H9 (cell line): ENCODE measurements around the gene CDK11A. TPM values are rescaled to one million over a fixed set of nuclear protein-coding genes. Genes with fewer than 3 reads are reported as not detected.
"Not testable (repeated sequence)": the region's sequence is repeated elsewhere in the genome, so short reads cannot be mapped to it uniquely, and the experiment has no call there.

Source experiments
- DNase-seq: peaks from one replicate; pipeline ENCODE4 v3.0.0-alpha.2; 2017
- H2AFZ ChIP-seq: one replicate; pipeline ENCODE4 v1.6.1; 2013; ENCODE audit warnings: mild to moderate bottlenecking, low read length, control low read depth, moderate library complexity
- H2AK5ac ChIP-seq: 2 replicates; pipeline ENCODE4 v1.6.1; 2013; ENCODE audit warnings: low read length, control low read depth, mixed read lengths; ENCODE audit not compliant: insufficient read length
- H2BK120ac ChIP-seq: one replicate; pipeline ENCODE4 v1.6.1; 2013; ENCODE audit warnings: low read depth, mild to moderate bottlenecking, low read length, control low read depth, inconsistent platforms; ENCODE audit not compliant: poor library complexity, severe bottlenecking
- H2BK12ac ChIP-seq: 2 replicates; pipeline ENCODE4 v1.6.1; 2013; ENCODE audit warnings: low read length, control low read depth, mixed read lengths, low read depth; ENCODE audit not compliant: insufficient read length
- H2BK15ac ChIP-seq: 2 replicates; pipeline ENCODE4 v1.6.1; 2013; ENCODE audit warnings: low read depth, low read length, control low read depth
- H2BK20ac ChIP-seq: one replicate; pipeline ENCODE4 v1.6.1; 2013; ENCODE audit warnings: low read depth, mild to moderate bottlenecking, low read length, control low read depth, inconsistent platforms; ENCODE audit not compliant: poor library complexity, severe bottlenecking
- H2BK5ac ChIP-seq: 2 replicates; pipeline ENCODE4 v1.6.1; 2013; ENCODE audit warnings: low read length, control low read depth, mixed read lengths; ENCODE audit not compliant: insufficient read length
- H3K14ac ChIP-seq: 2 replicates; pipeline ENCODE4 v1.6.1; 2013; ENCODE audit warnings: low read length, control low read depth; ENCODE audit not compliant: insufficient read depth
- H3K18ac ChIP-seq: 2 replicates; pipeline ENCODE4 v1.6.1; 2013; ENCODE audit warnings: low read depth, mild to moderate bottlenecking, mixed read lengths, low read length, control low read depth; ENCODE audit not compliant: insufficient read length
- H3K23ac ChIP-seq: 2 replicates; pipeline ENCODE4 v1.6.1; 2013; ENCODE audit warnings: low read length, control low read depth, mixed read lengths, low read depth; ENCODE audit not compliant: insufficient read length
- H3K23me2 ChIP-seq: 2 replicates; pipeline ENCODE4 v1.6.1; 2013; ENCODE audit warnings: low read depth, mild to moderate bottlenecking, mixed read lengths, low read length, control low read depth; ENCODE audit not compliant: insufficient read length, poor library complexity, severe bottlenecking
- H3K27ac ChIP-seq: 2 replicates; pipeline ENCODE4 v1.5.1; 2013; ENCODE audit warnings: low read length, control low read depth, mixed read lengths, low read depth; ENCODE audit not compliant: insufficient read length
- H3K27me3 ChIP-seq: 2 replicates; pipeline ENCODE4 v1.6.1; 2013; ENCODE audit warnings: low read length, control low read depth, inconsistent platforms; ENCODE audit not compliant: insufficient read depth
- H3K4ac ChIP-seq: 2 replicates; pipeline ENCODE4 v1.6.1; 2013; ENCODE audit warnings: low read depth, mild to moderate bottlenecking, control low read depth, inconsistent platforms, low read length, moderate library complexity
- H3K4me1 ChIP-seq: 2 replicates; pipeline ENCODE4 v1.6.1; 2013; ENCODE audit warnings: low read length, control low read depth, inconsistent platforms; ENCODE audit not compliant: insufficient read depth
- H3K4me2 ChIP-seq: 2 replicates; pipeline ENCODE4 v1.6.1; 2013; ENCODE audit warnings: low read length, control low read depth, mixed read lengths; ENCODE audit not compliant: insufficient read length, insufficient read depth
- H3K56ac ChIP-seq: 2 replicates; pipeline ENCODE4 v1.6.1; 2013; ENCODE audit warnings: low read depth, mild to moderate bottlenecking, mixed read lengths, low read length, control low read depth; ENCODE audit not compliant: insufficient read length
- H3K79me1 ChIP-seq: 2 replicates; pipeline ENCODE4 v1.6.1; 2013; ENCODE audit warnings: low read depth, mild to moderate bottlenecking, moderate library complexity, low read length, control low read depth, inconsistent platforms; ENCODE audit not compliant: insufficient read depth, poor library complexity, severe bottlenecking
- H3K79me2 ChIP-seq: 2 replicates; pipeline ENCODE4 v1.6.1; 2013; ENCODE audit warnings: low read length, control low read depth, inconsistent platforms; ENCODE audit not compliant: insufficient read depth
- H3K9ac ChIP-seq: 2 replicates; pipeline ENCODE4 v1.6.1; 2013; ENCODE audit warnings: low read length, control low read depth, mixed read lengths; ENCODE audit not compliant: insufficient read length; ENCODE audit errors: extremely low read depth
- H3K9me3 ChIP-seq: one replicate; pipeline ENCODE4 v1.6.1; 2013; ENCODE audit warnings: low read depth, low read length, inconsistent platforms; ENCODE audit not compliant: control insufficient read depth
- H3T11ph ChIP-seq: one replicate; pipeline ENCODE4 v1.6.1; 2013; ENCODE audit warnings: mild to moderate bottlenecking, low read length, control low read depth, inconsistent platforms
- H4K20me1 ChIP-seq: one replicate; pipeline ENCODE4 v1.6.1; 2013; ENCODE audit not compliant: control insufficient read depth, insufficient read length, insufficient read depth
- H4K5ac ChIP-seq: 2 replicates; pipeline ENCODE4 v1.6.1; 2013; ENCODE audit warnings: low read depth, mild to moderate bottlenecking, mixed read lengths, low read length, control low read depth; ENCODE audit not compliant: insufficient read length
- H4K8ac ChIP-seq: replicated peaks from 2 replicates; pipeline ENCODE4 v1.6.1; 2013; ENCODE audit warnings: low read length, control low read depth, mixed read lengths, low read depth; ENCODE audit not compliant: insufficient read length
- H4K91ac ChIP-seq: 2 replicates; pipeline ENCODE4 v1.6.1; 2013; ENCODE audit warnings: low read depth, mild to moderate bottlenecking, moderate library complexity, mixed read lengths, low read length, control low read depth; ENCODE audit not compliant: insufficient read length
- H3K27ac Mint-ChIP-seq, 3 experiments: 2 replicates in 2 of 3; 3 replicates in 1 of 3; pipeline ENCODE4 v1.8.0; 2020 to 2021; ENCODE audit warnings: mixed read lengths in 3 of 3, mild to moderate bottlenecking in 1 of 3, moderate library complexity in 1 of 3
- H3K27me3 Mint-ChIP-seq: 2 replicates; pipeline ENCODE4 v1.8.0; 2021; ENCODE audit warnings: low read depth, mild to moderate bottlenecking, moderate library complexity, mixed read lengths
- H3K36me3 Mint-ChIP-seq, 3 experiments: 2 replicates in 2 of 3; 3 replicates in 1 of 3; pipeline ENCODE4 v1.8.0; 2020 to 2021; ENCODE audit warnings: low read depth in 3 of 3, mixed read lengths in 3 of 3; ENCODE audit not compliant: insufficient read depth in 1 of 3
- H3K4me1 Mint-ChIP-seq, 2 experiments: 2 replicates each; pipeline ENCODE4 v1.8.0; 2020; ENCODE audit warnings: mixed read lengths in 2 of 2
- H3K4me3 Mint-ChIP-seq, 2 experiments: 2 replicates in 1 of 2; 3 replicates in 1 of 2; pipeline ENCODE4 v1.8.0; 2020 to 2021; ENCODE audit warnings: mild to moderate bottlenecking in 2 of 2, mixed read lengths in 2 of 2, moderate library complexity in 1 of 2
- H3K9me3 Mint-ChIP-seq, 2 experiments: 2 replicates in 1 of 2; 3 replicates in 1 of 2; pipeline ENCODE4 v1.8.0; 2020; ENCODE audit warnings: mild to moderate bottlenecking in 2 of 2, mixed read lengths in 2 of 2, moderate library complexity in 1 of 2
- CTCF ChIP-seq: fragments of 200-600 bp; sonication (generic); conservative IDR thresholded peaks from 3 replicates; pipeline ENCODE4 v1.8.0; 2021; ENCODE audit warnings: antibody characterized with exemption, mild to moderate bottlenecking
- WGBS: extraction: QIAGEN DNeasy Blood & Tissue Kit; methylation state at CpG from one replicate; pipeline ENCODE4 v1.1.7; 2013; ENCODE audit warnings: missing lambda C conversion rate, low lambda C conversion rate, mixed read lengths; ENCODE audit not compliant: insufficient read length; ENCODE audit errors: extremely low coverage; 5-methylcytosine and 5-hydroxymethylcytosine counted together
- total RNA-seq: library from RNA; stranded (reverse); gene quantifications from 2 replicates; pipeline ENCODE4 v1.2.1, GENCODE V29; 2021

Gene CDK11A
- total RNA-seq, 1 experiment from 2014 or later = 49.5 TPM

- Histone ChIP-seq H4K91ac (no peak overlapping the region), H2AFZ (no peak overlapping the region), H3K79me1 (no peaks in the 10 kb centered on the region), H3K56ac (no peak overlapping the region), H2BK120ac (no peak overlapping the region), H4K20me1 (no peaks in the 10 kb centered on the region), H2BK20ac (no peak overlapping the region), H3K4me2 (no peak overlapping the region), H3T11ph (no peak overlapping the region), H3K23ac (no peak overlapping the region), H2BK12ac (no peak overlapping the region), H3K9me3 (no peaks in the 10 kb centered on the region), H4K8ac (no peak overlapping the region), H3K4me1 (no peaks in the 10 kb centered on the region), H2BK5ac (no peak overlapping the region), H2AK5ac (no peak overlapping the region), H3K4ac (no peak overlapping the region), H3K9ac (no peak overlapping the region), H2BK15ac (no peak overlapping the region), H3K18ac (no peak overlapping the region), H3K79me2 (no peaks in the 10 kb centered on the region), H4K5ac (no peak overlapping the region), H3K23me2 (no peaks in the 10 kb centered on the region), H3K27ac (no peak overlapping the region), H3K27me3 (no peaks in the 10 kb centered on the region), H3K14ac (no peak overlapping the region)
- Mint-ChIP-seq H3K9me3 (no peaks in the 10 kb centered on the region), H3K36me3 (peaks cover 2 to 10% (median 4%) of the 10 kb centered on the region in 3 experiments; a peak in 6 of 7 replicates), H3K27ac (peak overlapping the region in 2 of 3 experiments; percentile 28 to 59; a peak in 1 of 7 replicates), H3K4me1 (no peaks in the 10 kb centered on the region), H3K4me3 (no peak overlapping the region), H3K27me3 (no peaks in the 10 kb centered on the region)
- no peak for DNase-seq
- no peak for TF ChIP-seq CTCF
- no CpG with 5 or more reads among the region's 22 CpGs for WGBS
These were observed 20.4 kb downstream of the CDK11A start for GRCh38 chr1:1703796-1704195.

- not testable (repeated sequence) for H2BK5ac ChIP-seq, DNase-seq, H2BK12ac ChIP-seq, H3K14ac ChIP-seq, H3K9me3 ChIP-seq, H3K9ac ChIP-seq, H4K5ac ChIP-seq, H3K79me2 ChIP-seq, H3K4me1 ChIP-seq, H3K4me2 ChIP-seq, H4K8ac ChIP-seq, H2AFZ ChIP-seq, H2BK120ac ChIP-seq, H3K9me3 Mint-ChIP-seq, H2BK20ac ChIP-seq, H3K23ac ChIP-seq, H3K4me3 Mint-ChIP-seq, H3T11ph ChIP-seq, H4K20me1 ChIP-seq, H3K23me2 ChIP-seq, H3K27me3 ChIP-seq, H3K56ac ChIP-seq, H3K79me1 ChIP-seq, H2AK5ac ChIP-seq, H3K18ac ChIP-seq, H3K27ac Mint-ChIP-seq, H2BK15ac ChIP-seq, H3K27ac ChIP-seq, H4K91ac ChIP-seq, H3K4ac ChIP-seq, H3K36me3 Mint-ChIP-seq, H3K4me1 Mint-ChIP-seq, H3K27me3 Mint-ChIP-seq
- no CpG with 5 or more reads among the region's 18 CpGs for WGBS
These were observed 21.7 kb downstream of the CDK11A start for GRCh38 chr1:1702506-1702905.
